ENCODE results near the gene NUDT1.

NUDT1 gene

DNA sequence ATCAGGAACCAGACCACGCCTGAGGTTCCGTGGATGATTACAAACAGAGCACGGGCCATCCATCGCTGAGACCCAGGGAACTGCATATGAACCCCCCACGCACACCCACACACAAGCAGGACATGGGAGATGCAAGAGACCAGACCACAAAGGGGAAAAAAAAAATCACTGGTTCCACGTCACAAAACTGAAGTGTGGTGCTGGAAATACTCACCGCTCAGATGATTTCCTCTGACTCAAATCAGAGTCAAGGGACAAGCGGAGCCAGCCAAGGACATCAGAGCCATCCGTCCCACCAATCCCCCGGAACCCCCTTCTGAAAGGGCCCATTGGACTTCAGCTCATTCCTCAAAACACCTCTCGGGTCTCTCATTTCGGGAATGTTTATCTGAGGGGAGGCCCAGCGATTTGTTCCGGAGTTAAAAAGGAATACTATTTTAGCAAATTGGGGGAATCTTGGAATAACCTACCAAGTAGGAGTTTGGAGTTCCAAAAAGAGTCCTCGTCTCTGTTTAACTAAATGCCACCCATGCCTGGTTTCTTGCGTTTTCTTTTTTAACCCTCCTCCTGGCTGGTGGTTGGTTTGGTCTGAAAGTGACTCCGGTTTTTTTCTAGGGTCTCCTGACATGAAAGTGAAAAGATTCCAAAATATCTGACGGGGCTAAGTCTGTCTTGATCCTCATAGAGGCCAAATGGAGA lies 57.3 kb downstream of the NUDT1 start:
- DNase-seq (ENCODE audit: low read depth in 2 of 2): peak; percentile 8 to 34

GRCh38 chr7:2299870-2300512 lies 58.0 kb downstream of the NUDT1 start:
- no peak for DNase-seq (ENCODE audit: low read depth in 2 of 2)
